ENCODE measurements around the gene PGAM2.
A peak's percentile ranks its signal among the peaks of the same experiment; 100 is the strongest.
"Not testable (repeated sequence)": the region's sequence is repeated elsewhere in the genome, so short reads cannot be mapped to it uniquely, and the experiment has no call there.

The PGAM2 gene

DNA sequence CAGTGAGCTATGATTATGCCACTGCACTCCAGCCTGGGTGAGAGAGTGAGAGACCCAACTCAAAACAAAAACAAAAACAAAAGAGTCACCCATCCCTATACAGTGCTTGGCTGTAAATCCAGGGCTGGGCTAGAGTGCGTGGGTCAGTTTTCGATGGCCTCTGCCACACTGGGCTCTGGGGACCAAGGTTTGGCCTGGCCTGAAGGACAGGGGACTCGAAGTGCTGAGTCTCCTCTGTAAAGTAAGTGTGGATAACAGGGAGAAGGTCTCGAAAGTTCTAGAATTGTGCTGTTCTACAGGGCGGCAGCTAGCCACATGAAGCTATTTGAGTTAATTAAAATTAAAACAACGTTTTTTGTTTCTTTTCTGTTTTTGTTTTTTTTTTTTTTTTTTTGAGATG, 33.3 kb downstream of the PGAM2 start:
- peaks cover 18% of the 10 kb centered on the region for H3K27me3 Mint-ChIP-seq (ENCODE audit: low read depth, poor library complexity)
- H3K36me3 Mint-ChIP-seq (ENCODE audit: low read depth); H3K4me3 Mint-ChIP-seq; H3K9me3 Mint-ChIP-seq; DNase-seq; H3K4me1 Mint-ChIP-seq; H3K27ac Mint-ChIP-seq: not testable (repeated sequence)

DNA sequence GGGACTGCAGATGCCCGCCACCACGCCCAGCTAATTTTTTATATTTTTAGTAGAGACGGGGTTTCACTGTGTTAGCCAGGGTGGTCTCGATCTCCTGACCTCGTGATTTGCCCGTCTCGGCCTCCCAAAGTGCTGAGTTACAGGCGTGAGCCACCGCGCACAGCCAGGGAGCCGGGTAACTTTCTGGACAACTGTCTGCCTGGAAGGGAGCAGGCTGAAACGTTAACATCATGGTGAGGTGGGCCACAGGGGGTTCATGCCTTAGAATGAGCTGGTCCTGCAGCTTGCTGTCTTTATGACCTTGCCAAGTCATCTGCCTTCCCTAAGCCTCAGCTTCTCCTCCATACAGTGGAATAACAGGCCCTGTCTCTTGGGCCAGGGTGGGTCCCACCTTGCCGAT, 34.0 kb downstream of the PGAM2 start:
- not testable (repeated sequence) for DNase-seq; H3K4me3 Mint-ChIP-seq; H3K9me3 Mint-ChIP-seq; H3K4me1 Mint-ChIP-seq; H3K36me3 Mint-ChIP-seq (ENCODE audit: low read depth); H3K27ac Mint-ChIP-seq
- H3K27me3 Mint-ChIP-seq (ENCODE audit: low read depth, poor library complexity) = peaks cover 11% of the 10 kb centered on the region

DNA sequence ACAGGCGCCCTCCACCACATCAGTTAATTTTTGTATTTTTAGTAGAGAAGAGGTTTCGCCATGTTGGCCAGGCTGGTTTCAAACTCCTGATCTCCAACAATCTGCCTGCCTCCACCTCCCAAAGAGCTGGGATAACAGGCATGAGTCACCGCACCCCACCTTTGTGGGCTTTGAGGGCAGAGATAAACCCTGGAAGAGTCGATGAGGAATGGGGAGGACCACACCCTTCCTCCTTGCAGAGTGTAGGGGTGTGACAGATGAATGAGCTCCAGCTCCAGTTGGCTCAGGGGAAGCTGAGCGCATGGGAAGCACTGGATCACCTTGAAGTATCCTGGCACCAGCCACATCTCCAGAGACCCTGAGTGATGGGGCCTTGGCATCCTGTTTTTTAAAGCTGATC, 35.3 kb downstream of the PGAM2 start:
- H3K4me3 Mint-ChIP-seq; H3K36me3 Mint-ChIP-seq (ENCODE audit: low read depth); H3K4me1 Mint-ChIP-seq; DNase-seq; H3K9me3 Mint-ChIP-seq: not testable (repeated sequence)
- Mint-ChIP-seq H3K27me3 (ENCODE audit: low read depth, poor library complexity) (peaks cover 13% of the 10 kb centered on the region), H3K27ac (peak overlapping the region; percentile 36)

DNA sequence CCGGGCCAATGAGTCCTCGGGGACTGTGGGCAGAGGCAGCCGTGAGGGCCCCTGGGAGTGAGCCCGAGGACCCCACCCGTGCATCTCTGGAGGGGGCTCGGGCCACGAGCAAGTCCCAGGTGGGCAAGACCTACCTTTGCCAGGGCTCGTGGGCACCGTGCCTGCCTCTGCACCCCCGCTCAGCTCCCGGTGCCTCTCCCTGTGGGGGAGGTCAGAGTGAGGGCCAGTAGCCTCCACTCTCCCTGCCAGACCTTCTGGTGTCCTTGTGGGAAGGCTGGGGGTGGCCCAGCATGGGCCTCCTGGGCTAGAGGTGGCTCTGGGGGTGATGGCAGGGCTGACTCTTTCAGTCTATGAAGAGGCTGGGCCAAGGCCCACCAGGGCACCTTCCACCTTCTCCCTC, 35.9 kb downstream of the PGAM2 start:
- H3K27ac Mint-ChIP-seq; H3K9me3 Mint-ChIP-seq; H3K4me3 Mint-ChIP-seq; H3K36me3 Mint-ChIP-seq (ENCODE audit: low read depth); H3K4me1 Mint-ChIP-seq; DNase-seq: not testable (repeated sequence)
- peaks cover 18% of the 10 kb centered on the region for H3K27me3 Mint-ChIP-seq (ENCODE audit: low read depth, poor library complexity)

DNA sequence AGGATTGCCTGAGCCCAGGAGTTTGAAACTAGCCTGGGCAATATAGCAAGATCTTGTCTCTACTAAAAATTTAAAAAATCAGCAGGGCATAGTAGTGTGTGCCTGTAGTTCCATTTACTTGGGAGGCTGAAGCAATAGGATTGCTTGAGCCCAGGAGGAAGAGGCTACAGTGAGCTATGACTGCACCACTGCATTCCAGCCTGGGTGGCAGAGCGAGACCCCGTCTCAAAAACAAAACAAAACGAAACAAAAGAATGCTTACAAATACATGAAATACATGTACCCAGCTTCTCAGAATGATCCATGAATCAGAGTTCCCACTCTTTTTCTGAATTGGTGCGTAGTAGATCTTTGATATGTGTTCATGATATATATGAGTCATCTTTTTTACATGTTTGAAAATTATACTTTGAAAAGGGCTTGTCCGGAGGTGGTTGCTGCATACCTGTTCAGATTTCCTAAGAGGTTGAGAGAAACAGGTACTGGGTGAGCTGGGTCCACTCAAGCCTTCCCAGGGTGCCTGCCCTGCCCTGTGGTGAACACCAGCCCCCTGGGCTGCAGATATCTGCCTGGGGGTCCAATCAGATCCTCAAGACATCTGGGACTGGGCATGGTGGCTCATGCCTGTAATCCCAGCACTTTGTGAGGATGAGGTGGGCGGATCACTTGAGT, 42.4 kb downstream of the PGAM2 start:
- H3K27ac Mint-ChIP-seq; H3K4me3 Mint-ChIP-seq; H3K36me3 Mint-ChIP-seq (ENCODE audit: low read depth); H3K9me3 Mint-ChIP-seq; H3K4me1 Mint-ChIP-seq; DNase-seq: not testable (repeated sequence)
- H3K27me3 Mint-ChIP-seq (ENCODE audit: low read depth, poor library complexity) = peaks cover 31% of the 10 kb centered on the region

DNA sequence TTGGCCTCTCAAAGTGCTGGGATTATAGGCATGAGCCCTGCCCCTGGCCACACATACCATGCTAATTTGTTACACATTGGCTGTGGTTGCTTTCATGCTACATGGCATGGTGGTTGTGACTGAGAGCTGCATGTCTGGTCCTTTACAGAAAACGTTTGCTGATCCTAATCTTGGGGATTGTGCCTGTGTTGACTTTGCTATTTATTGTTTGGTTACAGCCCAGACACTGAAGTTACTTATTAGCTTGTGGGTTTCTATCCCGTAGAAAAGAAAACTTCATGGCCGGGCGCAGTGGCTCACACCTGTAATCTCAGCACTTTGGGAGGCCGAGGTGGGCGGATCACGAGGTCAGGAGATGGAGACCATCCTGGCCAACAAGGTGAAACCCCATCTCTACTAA, 43.3 kb downstream of the PGAM2 start:
- not testable (repeated sequence) for DNase-seq; H3K4me3 Mint-ChIP-seq; H3K9me3 Mint-ChIP-seq; H3K4me1 Mint-ChIP-seq; H3K36me3 Mint-ChIP-seq (ENCODE audit: low read depth); H3K27ac Mint-ChIP-seq
- H3K27me3 Mint-ChIP-seq (ENCODE audit: low read depth, poor library complexity) = peaks cover 31% of the 10 kb centered on the region

DNA sequence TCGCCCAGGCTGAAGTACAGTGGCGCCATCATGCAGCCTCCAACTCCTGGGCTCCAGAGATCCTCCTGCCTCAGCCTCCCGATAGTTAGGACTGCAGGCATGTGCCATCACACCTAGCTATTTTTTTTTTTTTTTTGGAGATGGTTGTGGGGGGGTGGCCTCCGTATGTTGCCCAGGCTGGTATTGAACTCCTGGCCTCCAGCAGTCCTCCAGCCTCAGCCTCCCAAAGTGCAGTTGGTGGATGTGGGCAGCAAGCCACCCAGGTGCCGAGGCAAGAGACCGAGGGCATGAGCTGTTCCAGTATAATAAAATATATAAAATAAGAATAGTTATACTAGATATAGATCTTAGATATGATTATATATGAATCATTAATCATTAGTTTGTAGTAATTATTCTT, 45.5 kb downstream of the PGAM2 start:
- H3K9me3 Mint-ChIP-seq; H3K4me3 Mint-ChIP-seq; H3K27ac Mint-ChIP-seq; H3K36me3 Mint-ChIP-seq (ENCODE audit: low read depth); H3K4me1 Mint-ChIP-seq; DNase-seq: not testable (repeated sequence)
- H3K27me3 Mint-ChIP-seq (ENCODE audit: low read depth, poor library complexity) = peaks cover 25% of the 10 kb centered on the region

DNA sequence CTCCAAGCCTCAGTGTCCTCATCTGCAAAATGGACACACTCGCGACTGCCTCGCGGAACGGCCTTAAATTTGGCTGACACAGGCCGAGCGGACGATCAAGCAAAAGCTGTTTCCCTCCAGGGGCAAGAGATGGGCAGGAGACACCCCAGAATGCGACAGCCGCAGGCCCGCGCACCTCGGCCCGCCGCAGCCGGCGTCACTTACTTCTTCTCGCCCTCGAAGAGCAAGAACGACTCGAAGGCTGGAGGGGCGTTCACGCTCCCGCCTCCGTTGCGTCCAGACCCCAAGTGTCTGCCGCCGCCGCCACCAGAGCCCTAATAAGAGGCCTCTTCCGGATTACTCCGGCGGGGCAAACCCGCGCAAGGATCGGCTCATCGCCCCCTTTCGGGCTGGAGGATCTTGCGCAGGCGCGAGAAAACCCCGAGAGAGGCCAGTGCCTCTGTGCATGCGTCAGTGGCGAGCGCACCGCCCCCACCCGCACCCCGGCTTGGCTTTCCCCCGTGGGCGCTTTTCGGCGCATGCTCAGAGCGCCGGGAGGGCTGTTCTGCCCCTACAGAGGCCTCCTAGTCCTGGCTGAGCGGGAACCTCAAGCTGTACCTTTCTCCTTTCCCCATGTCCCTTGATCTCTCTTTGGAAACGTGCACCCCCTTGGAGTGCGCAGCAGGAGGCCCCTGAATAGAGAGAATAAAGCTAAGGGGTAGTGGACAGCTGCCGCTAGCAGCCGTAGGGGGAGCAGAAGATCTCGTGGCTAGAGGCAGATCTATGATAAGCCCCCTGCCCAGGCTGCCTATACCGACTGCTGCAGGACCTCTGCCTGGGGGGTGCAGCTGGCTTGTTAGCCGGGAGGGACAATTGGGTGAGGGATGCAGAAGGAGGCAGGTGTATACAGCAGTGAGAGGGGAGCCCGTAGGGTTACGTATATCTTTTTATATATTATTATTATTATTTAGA, 46.2 kb downstream of the PGAM2 start:
- not testable (repeated sequence) for H3K36me3 Mint-ChIP-seq (ENCODE audit: low read depth); H3K9me3 Mint-ChIP-seq; H3K27ac Mint-ChIP-seq; H3K4me1 Mint-ChIP-seq
- TF ChIP-seq, protein P1, sequence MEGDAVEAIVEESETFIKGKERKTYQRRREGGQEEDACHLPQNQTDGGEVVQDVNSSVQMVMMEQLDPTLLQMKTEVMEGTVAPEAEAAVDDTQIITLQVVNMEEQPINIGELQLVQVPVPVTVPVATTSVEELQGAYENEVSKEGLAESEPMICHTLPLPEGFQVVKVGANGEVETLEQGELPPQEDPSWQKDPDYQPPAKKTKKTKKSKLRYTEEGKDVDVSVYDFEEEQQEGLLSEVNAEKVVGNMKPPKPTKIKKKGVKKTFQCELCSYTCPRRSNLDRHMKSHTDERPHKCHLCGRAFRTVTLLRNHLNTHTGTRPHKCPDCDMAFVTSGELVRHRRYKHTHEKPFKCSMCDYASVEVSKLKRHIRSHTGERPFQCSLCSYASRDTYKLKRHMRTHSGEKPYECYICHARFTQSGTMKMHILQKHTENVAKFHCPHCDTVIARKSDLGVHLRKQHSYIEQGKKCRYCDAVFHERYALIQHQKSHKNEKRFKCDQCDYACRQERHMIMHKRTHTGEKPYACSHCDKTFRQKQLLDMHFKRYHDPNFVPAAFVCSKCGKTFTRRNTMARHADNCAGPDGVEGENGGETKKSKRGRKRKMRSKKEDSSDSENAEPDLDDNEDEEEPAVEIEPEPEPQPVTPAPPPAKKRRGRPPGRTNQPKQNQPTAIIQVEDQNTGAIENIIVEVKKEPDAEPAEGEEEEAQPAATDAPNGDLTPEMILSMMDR (IDR thresholded peaks at IDR 0.05) = peak; percentile 56
- peak; percentile 99 for DNase-seq
- peak overlapping the region; percentile 90 for H3K4me3 Mint-ChIP-seq
- peaks cover 22% of the 10 kb centered on the region for H3K27me3 Mint-ChIP-seq (ENCODE audit: low read depth, poor library complexity)

DNA sequence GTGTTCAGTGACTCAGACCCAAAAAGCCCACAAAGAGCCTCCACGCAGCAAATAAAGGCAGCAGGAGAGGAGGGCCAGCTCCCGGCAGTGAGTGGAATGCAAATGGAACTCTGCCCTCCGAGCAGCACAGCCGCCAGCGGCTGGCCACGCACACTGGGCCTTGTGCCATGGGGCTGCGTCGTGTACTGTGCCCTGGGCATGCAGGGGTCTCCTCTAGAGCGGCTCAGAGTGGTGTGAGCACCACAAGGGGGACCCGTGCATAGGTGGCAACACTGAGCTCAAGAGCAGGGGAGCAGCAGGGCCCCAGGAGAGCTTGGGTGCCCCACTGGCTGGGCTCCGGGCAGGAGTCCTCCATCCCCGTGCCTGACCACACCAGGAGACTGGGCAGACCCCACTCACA, 50.3 kb downstream of the PGAM2 start:
- H3K9me3 Mint-ChIP-seq; DNase-seq; H3K4me1 Mint-ChIP-seq; H3K4me3 Mint-ChIP-seq; H3K36me3 Mint-ChIP-seq (ENCODE audit: low read depth); H3K27ac Mint-ChIP-seq; H3K27me3 Mint-ChIP-seq (ENCODE audit: low read depth, poor library complexity): not testable (repeated sequence)
